Gastrocnemius medialis (tissue), 4 donors: ENCODE results near the gene SLC35C1. TPM values are rescaled to one million over a fixed set of nuclear protein-coding genes. Genes with fewer than 3 reads are reported as not detected.

ENCODE experiments used
- ATAC-seq, 2 donors: fragments of 150-250 bp; one replicate each; pipeline ENCODE4 v1.9.1; 2016
- DNase-seq, 2 donors: peaks; one replicate each; pipeline ENCODE4 v3.0.0-alpha.2; 2019
- H3K27ac ChIP-seq, 4 donors: fragments of 200-600 bp; sonication (generic); 1 replicate in 1 of 4; 2 replicates in 3 of 4; pipeline ENCODE4 v1.5.1; 2016 to 2018; ENCODE audit warnings: mild to moderate bottlenecking in 2 of 4, moderate library complexity in 1 of 4
- H3K27me3 ChIP-seq, 3 donors: fragments of 200-600 bp; sonication (generic) in 2 of 3; 1 replicate in 1 of 3; 2 replicates in 2 of 3; pipeline versions ENCODE4 v1.5.1 to v1.6.0; 2016 to 2019; ENCODE audit warnings: mild to moderate bottlenecking in 1 of 3, moderate library complexity in 1 of 3
- H3K36me3 ChIP-seq, 2 donors: fragments of 200-600 bp; sonication (generic) in 1 of 2; one replicate each; pipeline ENCODE4 v1.5.1; 2017 to 2018
- H3K4me1 ChIP-seq, 2 donors: fragments of 200-600 bp; sonication (generic) in 1 of 2; one replicate each; pipeline ENCODE4 v1.5.1; 2016 to 2017; ENCODE audit warnings: mild to moderate bottlenecking in 2 of 2
- H3K4me3 ChIP-seq, 4 donors: fragments of 200-600 bp; sonication (generic) in 3 of 4; 1 replicate in 1 of 4; 2 replicates in 3 of 4; pipeline ENCODE4 v1.5.1; 2016 to 2019; ENCODE audit warnings: mild to moderate bottlenecking in 2 of 4
- H3K9me3 ChIP-seq, 3 donors: fragments of 200-600 bp; sonication (generic) in 2 of 3; 1 replicate in 1 of 3; 2 replicates in 2 of 3; pipeline ENCODE4 v1.5.1; 2016 to 2019
- CTCF ChIP-seq, 5 experiments: fragments of 450-650 bp in 3 of 5; fragments of 200-600 bp in 2 of 5; sonication (generic) in 2 of 5; IDR thresholded peaks in 4 of 5; conservative IDR thresholded peaks in 1 of 5; 1 replicate in 4 of 5; 2 replicates in 1 of 5; pipeline ENCODE4 v1.5.1; 2016 to 2019; ENCODE audit warnings: antibody characterized with exemption in 5 of 5, mild to moderate bottlenecking in 3 of 5, moderate library complexity in 3 of 5
- POLR2A ChIP-seq, 2 donors: fragments of 450-650 bp; IDR thresholded peaks; one replicate each; pipeline ENCODE4 v1.6.1; 2017; ENCODE audit warnings: antibody characterized with exemption in 2 of 2, mild to moderate bottlenecking in 2 of 2, moderate library complexity in 2 of 2
- in situ Hi-C, 4 donors: fragments of 200-750 bp; cut with MboI; loops; one replicate each; pipeline versions ENCODE4 v1.15.0 to v1.8.0; 2017; ENCODE audit warnings: low sequenced_read_pairs in 4 of 4
- intact Hi-C: fragments of 100-400 bp; cut with DNase I; formaldehyde crosslinking; loops from one replicate; pipeline ENCODE4 v1.15.1; 2023; ENCODE audit warnings: low total_unique reads
- total RNA-seq, 4 donors: library from RNA; depleted of rRNA; stranded (reverse); fragments of >200 nt; gene quantifications; one replicate each; pipeline versions ENCODE4 v1.1.0 to v1.2.3, GENCODE V29; 2016

Gene SLC35C1
- total RNA-seq, 4 donors from 2014 or later = 4.8 to 11.7 (median 7.8) TPM

GRCh38 chr11:45815747-45816146 is 10.8 kb downstream of the SLC35C1 start:
- H3K9me3 ChIP-seq = no peaks in the 10 kb centered on the region
- H3K4me1 ChIP-seq = no peaks in the 10 kb centered on the region
- peaks cover 0 to 16% of the 10 kb centered on the region in 2 donors for H3K36me3 ChIP-seq
- DNase-seq (no peak), ATAC-seq (peak in 1 of 2 donors; percentile 21)
- H3K4me3 ChIP-seq = no peak overlapping the region
- intact Hi-C loops (no loop called here), in situ Hi-C loops (no loop called here)
- H3K27ac ChIP-seq = no peak overlapping the region
- H3K27me3 ChIP-seq = no peaks in the 10 kb centered on the region
- no peak for TF ChIP-seq CTCF (IDR thresholded peaks at IDR 0.05 in 4 of 5, conservative IDR thresholded peaks at IDR 0.05 in 1 of 5)
- no peak for TF ChIP-seq POLR2A (IDR thresholded peaks at IDR 0.05)

GRCh38 chr11:45816614-45817013 is 11.7 kb downstream of the SLC35C1 start:
- Histone ChIP-seq H3K27me3 (no peaks in the 10 kb centered on the region), H3K4me1 (no peaks in the 10 kb centered on the region), H3K27ac (no peak overlapping the region), H3K9me3 (no peaks in the 10 kb centered on the region), H3K4me3 (no peak overlapping the region), H3K36me3 (peaks cover 0 to 7% of the 10 kb centered on the region in 2 donors)
- no peak for DNase-seq
- intact Hi-C loops (no loop called here), in situ Hi-C loops (no loop called here)
- ATAC-seq = no peak
- TF ChIP-seq POLR2A (IDR thresholded peaks at IDR 0.05) = no peak
- no peak for TF ChIP-seq CTCF (IDR thresholded peaks at IDR 0.05 in 4 of 5, conservative IDR thresholded peaks at IDR 0.05 in 1 of 5)

- DNase-seq (no peak), ATAC-seq (no peak)
- Histone ChIP-seq H3K9me3 (no peaks in the 10 kb centered on the region), H3K36me3 (peaks cover 0 to 1% of the 10 kb centered on the region in 2 donors), H3K4me1 (no peaks in the 10 kb centered on the region), H3K27ac (no peak overlapping the region), H3K27me3 (no peaks in the 10 kb centered on the region), H3K4me3 (no peak overlapping the region)
- intact Hi-C loops = no loop called here
- in situ Hi-C loops = no loop called here
- TF ChIP-seq CTCF (IDR thresholded peaks at IDR 0.05 in 4 of 5, conservative IDR thresholded peaks at IDR 0.05 in 1 of 5) = no peak
- no peak for TF ChIP-seq POLR2A (IDR thresholded peaks at IDR 0.05)
These were observed 12.2 kb downstream of the SLC35C1 start for GRCh38 chr11:45817191-45817590.

- Histone ChIP-seq H3K4me3 (no peak overlapping the region), H3K27me3 (no peaks in the 10 kb centered on the region), H3K27ac (no peak overlapping the region), H3K36me3 (no peaks in the 10 kb centered on the region), H3K9me3 (no peaks in the 10 kb centered on the region), H3K4me1 (no peaks in the 10 kb centered on the region)
- no peak for TF ChIP-seq POLR2A (IDR thresholded peaks at IDR 0.05)
- no peak for TF ChIP-seq CTCF (IDR thresholded peaks at IDR 0.05 in 4 of 5, conservative IDR thresholded peaks at IDR 0.05 in 1 of 5)
- intact Hi-C loops = no loop called here
- no peak for DNase-seq
- in situ Hi-C loops = no loop called here
- ATAC-seq = no peak
These were observed 14.1 kb downstream of the SLC35C1 start for GRCh38 chr11:45818961-45819605.
